NT2/D1 (cell line): ENCODE results near the gene CACNG1.

Source experiments
- DNase-seq: peaks from one replicate; pipeline ENCODE4 v3.0.0-alpha.2; 2011; ENCODE audit warnings: low read depth, low spot score
- H3K27me3 ChIP-seq: 2 replicates; pipeline ENCODE4 v1.6.0; 2011; ENCODE audit warnings: mild to moderate bottlenecking; ENCODE audit not compliant: insufficient read length, insufficient read depth
- H3K36me3 ChIP-seq: 2 replicates; pipeline ENCODE4 v1.6.1; 2011; ENCODE audit warnings: mild to moderate bottlenecking, low read length, mixed read lengths; ENCODE audit not compliant: insufficient read depth, insufficient read length
- H3K4me1 ChIP-seq: 2 replicates; pipeline ENCODE4 v1.5.1; 2011; ENCODE audit not compliant: insufficient read depth, insufficient read length
- H3K4me3 ChIP-seq: 2 replicates; pipeline ENCODE4 v1.5.1; 2011; ENCODE audit warnings: low read depth; ENCODE audit not compliant: insufficient read length
- H3K9ac ChIP-seq: 2 replicates; pipeline ENCODE4 v1.6.0; 2011; ENCODE audit warnings: low read depth; ENCODE audit not compliant: insufficient read length
- H3K9me3 ChIP-seq: 2 replicates; pipeline ENCODE4 v1.5.1; 2011; ENCODE audit warnings: mild to moderate bottlenecking, low read length; ENCODE audit not compliant: insufficient read depth
- SUZ12 ChIP-seq: IDR thresholded peaks from 2 replicates; pipeline ENCODE4 v1.6.1; 2011; ENCODE audit not compliant: insufficient read length, insufficient read depth; ENCODE audit errors: extremely low read depth
- YY1 ChIP-seq: IDR thresholded peaks from 2 replicates; pipeline ENCODE4 v1.6.1; 2011; ENCODE audit not compliant: insufficient read length, insufficient read depth
- ZNF274 ChIP-seq: IDR thresholded peaks from 2 replicates; pipeline ENCODE4 v1.6.1; 2011; ENCODE audit warnings: mild to moderate bottlenecking, low read depth, low read length

Gene CACNG1

DNA sequence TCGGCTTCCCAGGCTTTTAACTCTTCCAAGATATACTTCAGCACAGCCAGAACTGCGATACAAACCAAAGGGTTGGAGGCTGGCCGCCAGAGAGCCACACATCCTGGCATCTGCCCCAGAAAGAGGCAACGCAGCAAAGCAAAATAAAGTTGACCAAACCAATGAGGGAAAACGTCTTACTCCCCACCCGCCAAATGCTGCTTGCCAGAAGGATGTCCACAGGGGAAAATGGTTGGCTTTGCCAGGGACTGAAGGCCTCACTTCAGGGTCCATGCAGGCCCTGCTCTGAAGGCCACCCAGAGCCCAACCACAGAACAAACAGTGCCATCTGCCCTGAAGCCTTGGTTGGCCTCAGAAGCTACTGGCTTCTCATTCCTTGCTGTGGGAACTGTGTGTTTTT lies 15.0 kb downstream of the CACNG1 start:
- no peaks in the 10 kb centered on the region for H3K9me3 ChIP-seq
- TF ChIP-seq ZNF274 (no peak), SUZ12 (no peak), YY1 (no peak)
- H3K4me1 ChIP-seq, result no peaks in the 10 kb centered on the region
- no peak overlapping the region for H3K4me3 ChIP-seq
- H3K27me3 ChIP-seq, result no peaks in the 10 kb centered on the region
- H3K9ac ChIP-seq, result no peak overlapping the region
- no peak for DNase-seq
- no peaks in the 10 kb centered on the region for H3K36me3 ChIP-seq

DNA sequence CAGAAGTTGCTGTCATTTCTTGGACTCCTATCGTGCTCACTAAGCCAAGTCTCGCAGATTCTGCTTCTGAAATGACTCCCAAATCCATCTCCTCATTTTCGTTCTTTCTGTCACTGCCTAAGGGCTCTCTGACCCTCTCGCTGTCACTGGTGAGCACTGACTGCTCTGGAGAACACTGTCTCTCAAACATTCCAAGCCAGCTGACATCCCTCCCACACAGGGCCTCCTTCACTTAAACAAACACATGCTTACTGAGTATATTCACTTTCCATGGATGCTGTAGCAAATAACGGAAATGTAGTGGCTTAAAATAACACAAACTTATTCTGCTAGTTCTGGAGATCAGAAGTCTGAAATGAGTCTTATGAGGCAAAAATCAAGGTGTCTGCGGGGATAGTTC lies 18.8 kb downstream of the CACNG1 start:
- DNase-seq, result no peak
- no peak overlapping the region for H3K4me3 ChIP-seq

DNA sequence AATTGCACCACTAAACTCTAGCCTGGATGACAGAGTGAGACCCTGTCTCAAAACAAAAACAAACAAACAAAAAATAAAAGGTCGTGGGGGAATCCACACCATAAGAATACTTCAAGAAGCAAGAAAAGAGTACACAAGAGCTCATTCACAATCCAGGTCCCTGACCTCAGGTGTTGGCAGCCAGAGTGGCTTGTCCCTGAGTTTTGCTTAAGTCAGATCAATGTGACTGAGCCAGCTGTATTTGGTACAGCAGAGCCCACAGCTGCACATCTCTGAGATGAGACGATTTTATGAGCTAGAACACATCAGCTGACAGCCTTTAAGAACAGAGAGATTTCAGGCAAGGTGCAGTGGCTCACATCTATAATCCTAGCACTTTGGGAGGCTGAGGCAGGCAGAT lies 22.4 kb downstream of the CACNG1 start:
- Histone ChIP-seq H3K9ac (no peak overlapping the region), H3K9me3 (no peaks in the 10 kb centered on the region), H3K27me3 (no peaks in the 10 kb centered on the region), H3K36me3 (no peaks in the 10 kb centered on the region), H3K4me3 (no peak overlapping the region), H3K4me1 (no peaks in the 10 kb centered on the region)
- no peak for DNase-seq
- TF ChIP-seq YY1 (no peak), SUZ12 (no peak), ZNF274 (no peak)

More for the DNA sequence above, 18.8 kb downstream of the CACNG1 start:
- Histone ChIP-seq H3K9ac (no peak overlapping the region), H3K9me3 (no peaks in the 10 kb centered on the region), H3K27me3 (no peaks in the 10 kb centered on the region), H3K36me3 (no peaks in the 10 kb centered on the region), H3K4me1 (no peaks in the 10 kb centered on the region)
- TF ChIP-seq SUZ12, result no peak

DNA sequence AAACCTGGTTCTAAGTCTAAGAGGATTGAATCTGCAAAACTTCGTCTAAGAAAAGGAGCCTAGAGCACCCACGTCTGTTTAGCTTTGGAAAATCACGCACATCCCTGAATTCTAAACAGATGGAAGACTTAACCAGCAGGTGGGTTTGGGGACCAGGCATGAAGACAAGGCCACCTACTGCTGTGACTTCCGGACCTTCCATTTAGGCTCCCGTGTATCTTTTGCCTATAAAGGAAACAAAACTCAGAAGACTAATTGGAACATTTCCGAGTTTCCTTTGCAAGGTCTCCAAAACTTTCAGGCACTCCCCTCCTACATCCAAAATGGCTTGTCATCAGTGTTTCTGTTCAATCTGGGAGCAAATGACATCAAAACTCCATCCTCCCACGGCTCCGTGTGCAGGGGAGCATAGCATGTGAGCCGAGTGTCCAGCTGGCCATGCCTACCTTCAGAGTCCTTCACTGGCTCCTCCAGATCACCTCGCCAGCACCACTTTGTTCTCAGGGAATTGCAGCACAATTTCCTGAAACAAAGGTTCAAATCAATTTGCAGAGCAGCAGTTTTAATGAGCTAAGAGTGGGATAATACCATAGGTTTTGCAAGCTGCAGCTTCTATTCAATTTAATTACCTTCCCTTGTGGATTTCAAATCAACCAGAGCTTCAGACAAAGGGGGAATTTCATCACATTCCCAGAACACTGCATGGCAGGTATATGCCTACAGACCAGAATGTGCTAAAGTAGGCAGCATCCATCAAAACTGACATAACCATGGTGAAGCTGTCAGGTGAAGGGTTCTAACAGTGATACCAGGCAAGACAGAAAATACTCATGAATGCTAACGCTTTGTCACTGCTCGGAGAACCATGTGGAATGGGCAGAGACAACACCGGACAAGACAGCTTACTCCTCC lies 23.5 kb downstream of the CACNG1 start:
- no peak overlapping the region for H3K4me3 ChIP-seq
- H3K27me3 ChIP-seq, result no peaks in the 10 kb centered on the region
- DNase-seq, result no peak
- H3K9ac ChIP-seq, result no peak overlapping the region
- TF ChIP-seq ZNF274 (no peak), YY1 (no peak), SUZ12 (no peak)
- no peaks in the 10 kb centered on the region for H3K4me1 ChIP-seq
- peaks cover 5% of the 10 kb centered on the region for H3K36me3 ChIP-seq
- no peaks in the 10 kb centered on the region for H3K9me3 ChIP-seq

DNA sequence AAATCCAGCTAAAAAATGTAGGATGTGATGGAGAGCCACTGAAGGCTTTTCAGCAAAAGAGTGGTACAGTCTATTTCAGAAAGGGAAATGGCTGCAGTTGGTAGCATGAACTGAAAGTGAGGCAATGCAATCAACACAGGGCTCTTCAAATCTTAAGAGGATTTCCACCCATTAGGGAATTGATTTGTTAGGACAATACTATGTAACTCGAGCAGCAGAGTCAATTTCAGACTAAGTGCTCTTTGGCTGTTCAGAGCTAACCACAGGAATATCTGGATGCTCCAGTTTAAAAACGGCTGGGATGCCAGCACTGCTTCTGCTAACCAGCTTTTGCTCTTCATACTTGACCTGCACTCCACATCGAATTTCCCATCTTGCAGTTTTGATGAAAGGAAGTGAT lies 24.6 kb downstream of the CACNG1 start:
- Histone ChIP-seq H3K36me3 (peaks cover 5% of the 10 kb centered on the region), H3K4me3 (no peak overlapping the region), H3K4me1 (no peaks in the 10 kb centered on the region), H3K27me3 (no peaks in the 10 kb centered on the region), H3K9me3 (no peaks in the 10 kb centered on the region), H3K9ac (no peak overlapping the region)
- DNase-seq, result no peak
- TF ChIP-seq ZNF274 (no peak), SUZ12 (no peak)

DNA sequence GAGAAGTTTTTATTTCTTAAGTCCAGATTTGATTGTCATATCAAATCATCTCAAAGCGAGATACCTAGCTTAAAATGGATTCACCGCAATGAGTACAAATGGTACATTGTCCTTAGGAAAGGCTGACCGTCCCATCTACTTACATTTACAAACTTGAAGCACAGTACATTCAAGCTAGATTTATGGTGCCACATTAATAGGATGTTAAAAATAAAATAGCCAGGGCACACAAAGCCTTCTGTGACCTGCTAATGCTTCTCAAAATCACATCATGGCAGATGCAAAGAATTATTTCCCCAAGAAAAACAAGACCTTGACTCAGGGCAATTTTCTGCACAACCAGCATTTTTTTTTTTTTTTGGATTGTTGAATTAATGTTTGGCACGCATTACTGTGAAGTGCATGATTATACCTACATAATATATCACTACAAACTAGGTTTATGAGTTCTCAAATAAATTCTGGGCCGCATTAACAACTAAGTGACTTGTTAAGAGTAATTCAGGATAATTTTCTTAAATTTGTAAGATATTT lies 25.3 kb downstream of the CACNG1 start:
- no peaks in the 10 kb centered on the region for H3K27me3 ChIP-seq
- DNase-seq, result no peak
- no peak overlapping the region for H3K4me3 ChIP-seq
- H3K9ac ChIP-seq, result no peak overlapping the region
- peaks cover 5% of the 10 kb centered on the region for H3K36me3 ChIP-seq
- TF ChIP-seq YY1 (no peak), ZNF274 (no peak), SUZ12 (no peak)
- no peaks in the 10 kb centered on the region for H3K4me1 ChIP-seq
- no peaks in the 10 kb centered on the region for H3K9me3 ChIP-seq

DNA sequence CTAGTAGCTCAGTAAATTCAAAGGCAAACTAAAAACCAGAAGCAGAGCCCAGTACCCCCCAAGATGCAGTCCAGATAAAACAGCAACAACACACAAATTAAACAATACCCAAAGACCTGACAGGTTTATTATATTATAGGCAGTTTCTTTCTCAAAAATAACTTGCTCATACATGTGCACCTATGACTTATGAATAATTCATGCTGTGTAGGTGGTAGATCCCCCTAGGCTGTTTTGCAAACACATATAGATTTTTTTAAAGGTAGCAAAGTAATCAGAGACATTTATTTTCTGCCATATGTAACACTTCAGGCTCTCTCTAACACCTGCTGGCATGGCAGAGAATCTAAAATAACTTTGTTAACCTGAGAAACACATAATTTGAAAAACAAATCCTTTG lies 27.2 kb downstream of the CACNG1 start:
- H3K36me3 ChIP-seq, result peaks cover 10% of the 10 kb centered on the region
- DNase-seq, result no peak
- no peak for TF ChIP-seq ZNF274
- H3K9ac ChIP-seq, result no peak overlapping the region
- no peaks in the 10 kb centered on the region for H3K27me3 ChIP-seq
- H3K4me1 ChIP-seq, result no peaks in the 10 kb centered on the region
- H3K4me3 ChIP-seq, result no peak overlapping the region
- H3K9me3 ChIP-seq, result no peaks in the 10 kb centered on the region
